HG02610 (cell line): ENCODE data around the gene ASCL3.
"Not testable (repeated sequence)": the region's sequence is repeated elsewhere in the genome, so short reads cannot be mapped to it uniquely, and the experiment has no call there.

Experiments used
- ATAC-seq: cut with Tn5 transposase; IDR thresholded peaks from one replicate; pipeline ENCODE4 v1.9.1; 2021; ENCODE audit warnings: mild to moderate bottlenecking, moderate library complexity; ENCODE audit not compliant: unreplicated experiment

ASCL3 gene, protein sequence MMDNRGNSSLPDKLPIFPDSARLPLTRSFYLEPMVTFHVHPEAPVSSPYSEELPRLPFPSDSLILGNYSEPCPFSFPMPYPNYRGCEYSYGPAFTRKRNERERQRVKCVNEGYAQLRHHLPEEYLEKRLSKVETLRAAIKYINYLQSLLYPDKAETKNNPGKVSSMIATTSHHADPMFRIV

DNA sequence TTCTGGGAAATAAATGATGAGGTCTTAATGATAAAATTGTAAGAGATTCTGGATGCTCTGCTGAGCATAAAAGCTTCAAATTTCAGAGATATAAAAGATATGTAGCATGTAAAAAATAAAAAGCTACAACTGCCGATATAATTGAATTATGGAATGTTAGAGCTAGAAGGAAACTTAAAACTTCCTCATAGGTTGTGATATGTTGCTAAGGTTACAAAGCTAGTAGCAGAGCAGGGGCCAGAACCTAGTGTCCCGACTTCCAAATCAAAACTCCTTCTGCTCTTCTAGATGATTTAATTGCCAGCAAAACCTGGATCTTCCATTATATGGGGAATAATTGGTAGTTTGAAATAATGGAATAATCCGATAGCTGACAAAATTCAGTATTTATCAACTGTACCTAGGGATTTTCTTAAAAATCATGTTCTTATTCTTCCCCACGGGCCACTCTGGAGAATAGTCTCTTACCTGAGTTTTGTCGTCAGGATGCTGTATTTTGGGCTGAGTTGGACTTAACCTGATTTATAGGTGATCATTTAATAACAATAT, at the start of gene ASCL3:
TSS of gene ASCL3 (minus strand) at position 499 of the 549 bp plus-strand sequence. CDS start 4,855 bp downstream, outside the sequence.
- ATAC-seq = no peak

DNA sequence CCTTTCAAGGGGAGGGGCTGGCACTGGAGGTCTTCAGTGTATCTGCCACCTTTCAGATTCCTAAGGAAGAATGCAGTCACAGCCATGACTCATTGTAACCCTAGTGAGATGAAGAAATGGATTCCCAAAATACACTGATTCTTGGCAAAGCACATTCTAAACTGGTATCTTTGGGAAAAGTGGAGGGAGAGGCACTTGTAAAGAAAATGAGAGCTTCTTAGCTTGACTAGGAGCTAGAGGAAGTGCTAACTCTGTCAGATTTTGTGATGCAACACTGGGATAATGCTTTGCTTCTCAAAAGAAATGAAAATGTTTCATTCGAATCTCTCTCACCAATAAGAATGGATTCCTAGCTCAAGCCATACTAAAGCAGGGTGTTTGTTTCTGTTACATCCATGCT, 46.6 kb upstream of the ASCL3 start:
- ATAC-seq = no peak

DNA sequence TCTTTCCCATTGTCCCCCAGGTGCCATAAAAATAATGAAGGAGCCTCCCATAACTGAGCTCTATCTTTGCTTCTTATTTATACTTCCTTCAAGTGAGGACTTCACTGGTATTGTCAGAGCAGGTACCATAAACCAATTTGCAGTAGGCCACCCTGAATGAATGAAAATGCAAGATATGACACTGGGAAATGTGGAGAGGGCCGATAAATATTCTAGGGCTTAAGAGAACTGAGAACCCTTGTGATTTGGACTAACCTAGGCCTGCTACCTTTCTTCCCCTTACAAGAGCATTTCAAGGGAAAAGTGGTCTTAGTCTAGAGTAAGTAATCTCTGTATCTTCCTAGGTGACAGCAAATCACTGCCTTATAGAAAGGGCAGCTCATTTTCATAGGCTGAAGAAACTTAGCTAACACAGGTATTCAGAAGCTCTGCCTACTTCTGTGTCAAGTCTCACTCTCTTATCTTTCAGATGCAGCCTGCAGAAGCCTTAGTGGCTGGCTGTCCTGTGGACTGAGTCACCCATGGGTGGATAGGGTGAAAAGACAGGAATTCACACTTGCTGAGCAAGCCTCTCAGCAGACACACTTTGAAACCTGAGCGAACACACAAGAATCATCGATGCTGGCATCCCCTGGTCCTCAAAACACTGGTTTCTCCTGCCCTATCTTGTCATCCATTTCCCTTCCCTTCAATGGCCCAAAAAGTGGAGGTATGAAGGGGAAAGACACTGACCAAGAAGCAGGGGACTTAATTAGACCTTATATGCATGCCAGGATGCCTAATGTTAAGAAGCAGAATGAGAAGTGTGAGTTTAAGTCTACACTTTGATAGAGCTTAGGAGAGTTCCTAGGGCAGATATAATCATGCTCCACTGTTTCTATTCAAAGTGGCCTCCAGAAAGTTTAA, 45.8 kb upstream of the ASCL3 start:
- ATAC-seq = no peak

DNA sequence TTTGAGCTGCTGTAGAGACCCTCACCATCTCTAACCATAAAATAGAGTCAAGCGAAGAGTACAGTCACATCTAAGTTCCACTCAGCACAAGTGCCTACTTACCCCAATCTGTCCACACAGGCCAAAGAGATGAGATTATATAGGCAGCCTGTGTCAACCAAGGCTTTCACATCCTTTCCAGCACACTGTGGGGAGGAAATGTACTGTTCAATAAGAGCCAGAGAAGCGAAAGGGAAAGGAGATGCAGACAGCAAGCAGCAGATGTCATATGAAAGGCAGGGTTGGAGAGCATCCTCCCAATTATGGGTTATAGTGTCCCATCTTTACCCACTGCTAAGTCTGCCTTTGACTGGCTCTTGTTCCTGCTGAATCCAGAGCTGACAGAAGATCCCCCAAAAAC, 44.6 kb upstream of the ASCL3 start:
- ATAC-seq = no peak

DNA sequence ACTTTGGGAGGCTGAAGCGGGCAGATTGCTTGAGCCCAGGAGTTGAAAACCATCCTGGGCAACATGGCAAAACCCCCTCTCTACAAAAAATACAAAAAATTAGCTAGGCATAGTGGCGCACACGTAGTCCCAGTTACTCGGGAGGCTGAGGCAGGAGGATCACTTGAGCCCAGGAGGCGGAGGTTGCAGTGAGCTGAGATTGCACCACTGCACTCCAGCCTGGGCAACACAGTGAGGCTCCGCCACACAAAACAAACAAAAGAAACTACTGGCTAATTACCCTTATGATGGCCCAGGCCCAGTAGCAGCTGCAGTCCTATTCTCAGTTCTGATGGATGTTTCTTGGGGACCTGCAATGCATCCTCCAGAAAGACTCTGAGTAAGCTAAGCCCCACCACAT, 44.0 kb upstream of the ASCL3 start:
- ATAC-seq = not testable (repeated sequence)

DNA sequence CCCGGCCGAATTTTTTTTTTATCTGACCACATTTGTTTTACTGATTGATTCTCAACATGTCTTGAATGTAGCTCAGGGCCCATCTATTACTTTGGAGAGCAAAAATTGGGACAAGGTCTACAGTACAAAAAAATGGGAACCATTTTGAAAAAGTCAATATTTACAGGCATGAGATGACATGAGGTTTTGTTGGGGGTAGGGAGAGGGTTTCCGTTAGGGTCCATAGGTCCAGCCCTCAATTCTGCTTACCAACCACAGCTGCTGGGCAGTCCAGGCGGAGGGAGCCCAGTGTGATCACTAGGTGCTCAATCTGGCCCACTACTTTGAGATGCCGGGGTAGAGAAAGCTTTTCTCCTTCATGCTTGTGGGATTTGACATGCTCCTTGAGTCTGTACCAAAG, 42.6 kb upstream of the ASCL3 start:
- no peak for ATAC-seq

DNA sequence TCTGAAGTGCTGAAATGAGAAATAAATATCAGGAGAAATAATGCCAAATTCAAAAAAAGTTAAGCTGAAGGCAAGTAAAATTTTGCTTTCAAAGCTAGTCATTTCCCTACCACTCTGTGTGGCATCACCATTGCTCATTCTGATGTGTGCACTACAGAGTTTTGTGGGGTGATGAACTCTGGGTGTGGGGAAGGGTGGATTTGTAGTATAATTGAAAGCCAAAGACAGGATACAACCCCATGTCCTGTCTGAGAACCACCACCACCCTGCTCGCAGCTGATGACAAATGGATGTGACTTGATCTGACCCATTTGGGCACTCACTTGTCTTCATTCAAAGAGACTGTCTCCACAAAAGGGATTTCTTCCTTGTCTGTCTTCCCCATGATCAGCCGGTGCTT, 40.7 kb upstream of the ASCL3 start:
- ATAC-seq = no peak

DNA sequence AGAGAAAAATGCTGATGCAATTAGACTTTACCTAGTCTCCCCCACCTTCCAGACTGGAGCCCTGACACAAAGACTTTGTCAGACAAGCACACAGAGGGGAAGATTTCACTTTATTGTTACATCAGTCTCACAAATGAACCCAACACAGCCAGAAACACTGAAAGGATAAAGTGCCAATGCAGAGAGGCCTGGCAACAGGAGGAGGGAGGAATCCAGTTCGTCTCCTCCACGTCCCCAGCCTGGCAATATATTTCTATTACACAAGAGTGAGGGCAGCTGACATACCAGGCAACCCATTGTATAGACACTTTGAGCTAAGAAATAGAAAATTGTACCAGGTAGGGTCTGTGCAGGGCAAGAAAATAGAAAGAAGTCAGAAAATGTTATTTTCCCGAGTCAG, 37.7 kb upstream of the ASCL3 start:
- no peak for ATAC-seq

DNA sequence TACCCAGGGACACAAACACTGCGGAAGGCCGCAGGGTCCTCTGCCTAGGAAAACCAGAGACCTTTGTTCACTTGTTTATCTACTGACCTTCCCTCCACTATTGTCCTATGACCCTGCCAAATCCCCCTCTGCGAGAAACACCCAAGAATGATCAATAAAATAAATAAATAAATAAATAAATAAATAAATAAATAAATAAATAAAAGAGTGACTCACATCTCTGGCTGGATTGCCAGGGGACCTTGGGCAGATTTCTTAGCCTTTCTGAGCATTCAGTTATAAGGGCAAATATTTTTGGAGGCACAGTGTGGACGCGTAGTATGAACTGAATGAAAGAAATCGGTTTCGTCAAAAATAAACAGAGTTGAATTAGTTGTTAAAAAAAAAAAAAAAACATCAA, 36.5 kb upstream of the ASCL3 start:
- not testable (repeated sequence) for ATAC-seq

DNA sequence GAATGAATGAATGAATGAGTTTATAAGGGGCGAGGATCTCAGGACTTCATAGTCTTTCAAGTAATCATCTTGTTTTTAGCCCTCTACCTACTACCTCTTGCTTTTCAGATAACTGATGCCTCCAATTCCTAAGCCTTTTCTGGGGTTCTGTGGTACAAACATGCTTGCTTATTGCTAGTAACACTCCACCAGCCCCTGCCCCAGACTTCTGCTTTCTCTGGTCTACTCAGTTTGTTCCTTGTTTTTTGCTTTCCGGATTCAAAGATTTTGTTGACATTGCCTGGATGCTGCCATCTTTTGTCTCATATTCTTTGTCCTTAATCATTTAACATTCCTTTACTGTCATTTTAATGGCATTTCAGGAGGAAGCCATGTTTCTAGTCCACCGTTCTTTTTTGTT, 30.3 kb upstream of the ASCL3 start:
- ATAC-seq = no peak

DNA sequence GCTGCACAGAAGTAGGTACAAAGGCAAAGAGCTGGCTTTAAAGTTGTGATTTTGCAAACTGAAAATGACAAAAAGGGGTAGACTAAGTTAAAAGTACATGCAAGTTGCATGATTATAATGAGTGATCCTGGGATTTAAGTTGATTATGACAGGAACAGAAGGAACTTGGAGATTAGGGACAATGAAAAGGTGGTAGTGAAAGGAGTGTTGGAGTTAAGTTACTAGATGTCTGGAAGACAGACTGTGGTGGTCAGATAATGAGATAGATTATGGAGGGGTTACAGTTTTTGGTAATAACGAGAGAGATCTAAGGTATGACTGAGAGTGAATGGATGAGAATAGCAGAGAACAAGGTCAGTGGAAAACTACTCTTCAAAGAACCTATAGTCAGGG, 29.1 kb upstream of the ASCL3 start:
- no peak for ATAC-seq

DNA sequence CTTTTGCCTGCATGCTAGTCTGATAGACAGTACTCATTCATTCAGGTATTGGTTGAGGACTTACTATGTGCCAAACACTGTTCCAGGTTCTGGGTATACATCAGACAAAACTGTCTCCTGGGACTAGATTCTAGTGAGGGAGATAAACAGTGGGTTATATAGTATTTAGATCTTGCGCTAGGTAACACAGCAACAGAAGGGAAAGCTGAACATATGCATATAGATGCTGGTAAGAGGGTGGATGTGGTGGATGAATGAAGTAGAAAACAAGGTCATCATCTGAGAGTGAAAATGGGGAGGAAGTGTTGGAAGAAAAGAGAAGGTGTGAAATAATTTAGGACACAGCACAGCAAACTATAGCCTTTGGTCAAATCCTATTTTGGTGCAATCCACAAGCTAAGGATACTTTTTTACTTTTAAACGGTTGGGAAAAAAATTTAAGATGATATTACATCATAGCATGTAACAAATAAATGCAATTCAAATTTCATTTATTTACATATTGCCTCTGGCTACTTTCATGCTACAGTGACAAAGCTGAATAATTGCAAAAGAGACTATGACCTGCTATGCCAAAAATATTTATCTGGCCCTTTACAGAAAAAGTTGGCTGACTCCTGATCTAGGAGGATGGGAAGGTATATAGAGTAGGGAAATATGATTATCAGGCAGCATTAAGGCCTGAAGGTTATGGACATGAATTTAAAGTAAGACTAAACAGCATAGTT, 28.5 kb upstream of the ASCL3 start:
- no peak for ATAC-seq

DNA sequence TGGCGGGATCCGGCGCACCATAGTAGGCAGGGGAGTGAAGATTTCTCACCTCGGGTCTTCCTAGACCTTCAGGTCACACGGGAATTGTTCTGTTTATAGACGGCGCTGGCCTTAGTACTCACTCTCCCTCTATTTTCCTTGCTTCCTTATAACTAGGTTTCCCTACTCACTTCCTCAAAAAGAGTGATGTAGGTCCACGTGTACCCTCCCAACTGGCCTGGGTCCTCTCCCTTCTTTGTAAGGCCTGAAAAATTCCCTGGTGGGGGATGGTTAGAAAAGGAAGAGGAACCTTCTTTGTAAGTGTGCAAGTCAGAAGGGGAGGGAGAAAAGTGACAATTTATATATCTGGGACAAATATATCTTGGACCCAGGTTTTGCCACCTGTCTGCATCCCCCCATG, 24.4 kb upstream of the ASCL3 start:
- ATAC-seq = no peak

DNA sequence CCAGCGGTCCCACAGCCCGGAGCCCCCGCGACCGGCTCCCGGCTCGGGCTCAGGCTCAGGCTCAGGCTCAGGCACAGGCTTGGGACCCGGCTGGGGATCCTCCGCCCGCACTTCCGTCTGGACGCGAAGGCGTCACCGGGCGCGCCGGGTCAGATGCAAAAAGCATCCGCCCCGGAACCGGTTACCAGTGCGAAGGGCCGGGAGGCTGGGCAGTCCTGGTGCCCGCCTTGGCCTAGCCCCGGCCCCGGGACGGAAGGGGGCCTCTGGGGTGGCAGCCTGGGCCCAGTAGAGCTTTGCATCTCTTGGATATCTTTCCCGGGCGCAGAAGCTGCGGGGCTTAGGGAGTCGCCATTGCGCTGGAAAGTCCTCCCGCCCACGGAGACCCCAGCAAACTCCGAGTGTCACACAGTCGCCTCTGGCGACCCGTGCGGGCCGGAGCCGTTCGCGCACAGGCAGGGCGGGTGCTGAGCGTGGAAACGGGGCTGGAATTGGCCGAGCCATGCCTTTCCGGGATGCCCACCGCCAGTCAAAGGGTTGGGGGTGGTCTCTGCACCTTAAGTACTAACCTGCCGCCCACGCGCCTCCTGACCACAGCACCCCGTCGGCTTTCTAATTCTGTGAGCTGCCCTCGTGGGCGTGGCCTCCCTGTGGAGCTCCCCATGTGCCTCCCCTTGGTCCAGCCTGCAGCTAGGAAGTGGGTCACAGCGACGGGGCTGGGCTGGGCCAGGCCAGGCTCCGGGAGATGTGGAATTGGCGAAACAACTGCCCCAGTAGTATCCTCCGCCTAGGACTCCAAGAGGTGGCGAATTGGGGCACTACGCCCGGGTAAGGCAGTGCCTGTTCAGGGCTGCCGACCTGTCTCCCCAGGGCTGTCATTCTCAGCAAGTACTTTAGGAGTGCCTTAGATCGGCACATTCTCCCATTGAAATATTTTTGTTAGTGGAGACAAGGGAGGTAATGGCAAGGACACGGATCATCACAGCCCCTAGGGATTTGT, 21.8 kb upstream of the ASCL3 start, which contains the start of gene TMEM9B:
TSS of gene TMEM9B (minus strand) at position 119 of the 997 bp plus-strand sequence. CDS start 129 bp downstream, outside the sequence.
- ATAC-seq = peak; percentile 86

DNA sequence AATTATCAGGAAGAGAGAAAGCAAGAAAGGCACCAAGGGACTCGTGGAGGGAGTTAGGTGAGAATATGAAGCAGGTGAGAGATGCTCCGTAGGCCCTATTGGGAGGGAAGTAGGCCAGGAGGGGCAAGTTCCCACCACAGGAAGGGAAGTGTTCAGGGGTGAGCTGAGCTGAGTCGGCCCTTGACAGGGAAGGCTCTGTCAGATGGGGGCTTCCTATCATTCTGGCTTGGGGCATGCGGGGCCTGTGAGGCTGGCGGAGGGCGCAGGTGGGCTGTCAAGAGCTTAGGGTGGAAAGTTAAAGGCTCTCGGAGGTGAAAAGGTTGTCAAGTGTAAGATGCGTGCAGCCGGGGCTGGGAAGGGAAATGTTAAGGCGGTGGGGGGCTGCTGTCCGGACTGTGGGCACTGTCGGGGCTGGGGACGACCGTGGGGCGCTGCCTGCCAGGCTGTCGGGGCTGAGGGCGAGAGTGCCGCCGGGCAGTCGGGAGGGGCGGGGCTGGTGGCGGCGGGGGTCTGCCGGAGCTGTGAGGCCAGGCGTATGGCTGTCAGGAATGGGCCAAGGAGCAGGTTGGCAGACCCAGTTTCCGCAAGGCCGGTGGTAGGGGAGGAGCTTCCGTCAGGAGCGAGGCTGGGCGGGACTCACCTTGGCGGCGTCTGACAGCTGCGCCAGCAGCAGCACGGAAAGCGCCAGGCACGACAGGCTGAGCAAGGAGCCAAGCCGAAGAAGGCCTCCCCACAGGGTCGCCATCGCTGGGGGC, 20.9 kb upstream of the ASCL3 start:
- ATAC-seq = peak; percentile 62

DNA sequence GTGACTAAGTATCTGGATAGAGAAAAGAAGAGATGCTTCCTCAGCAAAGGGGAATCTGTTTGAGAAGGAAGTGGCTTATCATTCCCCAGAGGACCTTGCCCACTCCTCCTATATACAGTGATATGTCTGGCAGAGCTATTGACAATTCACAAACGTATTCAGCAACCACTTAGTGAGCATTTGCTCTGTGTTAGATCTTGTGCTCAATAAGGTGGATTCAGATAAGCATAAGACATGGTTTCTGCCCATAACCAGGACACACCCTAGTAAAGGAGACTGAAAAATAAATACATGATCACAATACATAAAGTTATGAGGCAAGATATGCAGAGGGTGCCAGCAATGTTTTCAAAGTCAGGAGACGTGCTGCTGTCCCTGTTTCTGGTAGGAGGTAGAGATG, 20.0 kb upstream of the ASCL3 start:
- no peak for ATAC-seq

DNA sequence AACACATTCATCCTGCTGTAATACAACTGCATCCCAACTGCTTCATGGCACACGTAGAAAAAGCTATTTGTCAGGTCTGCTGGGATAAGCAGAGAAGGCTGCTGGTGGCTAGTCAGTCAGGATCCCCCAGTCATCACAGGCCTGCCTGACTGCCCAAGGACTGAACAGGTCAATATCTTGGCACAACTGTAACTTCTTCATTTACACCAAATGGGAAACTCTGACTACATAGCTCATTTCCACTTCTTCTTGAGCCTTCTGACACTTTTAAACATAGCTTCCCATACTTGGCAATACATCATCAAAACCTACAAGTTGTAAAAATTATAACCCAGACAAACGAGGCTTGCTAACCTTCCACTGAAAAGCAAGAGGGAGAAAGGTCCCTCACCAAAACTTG, 18.6 kb upstream of the ASCL3 start:
- ATAC-seq = no peak

DNA sequence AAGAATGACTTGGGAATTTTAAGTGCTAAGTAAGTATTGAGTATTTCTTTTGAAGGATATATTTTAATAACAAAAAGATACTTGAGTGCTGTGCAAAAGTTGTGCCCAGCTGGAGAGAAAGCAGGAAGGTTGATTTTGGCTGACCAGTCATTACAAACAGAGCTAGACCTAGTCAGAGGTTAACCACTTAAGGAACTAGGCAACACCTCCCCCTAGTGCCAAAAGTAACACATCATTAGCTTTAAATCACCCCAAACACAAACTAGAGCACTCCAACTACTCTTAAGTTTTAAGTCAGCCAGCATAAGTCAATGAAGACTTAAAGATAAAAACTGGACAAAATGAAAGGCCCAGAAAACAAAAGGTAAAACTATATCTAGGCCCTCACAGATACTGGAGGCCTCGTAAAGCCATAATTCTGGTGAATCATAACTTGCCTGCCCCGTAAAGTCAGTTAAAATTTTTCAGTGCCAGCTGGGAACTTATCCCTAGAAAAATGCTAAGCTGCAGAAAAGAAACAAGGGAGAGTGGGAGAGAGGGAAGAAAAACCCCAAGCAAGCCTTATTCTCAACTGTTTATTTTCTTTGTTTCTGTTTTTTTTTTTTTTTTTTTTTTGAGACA, 16.8 kb upstream of the ASCL3 start:
- ATAC-seq = peak; percentile 43

DNA sequence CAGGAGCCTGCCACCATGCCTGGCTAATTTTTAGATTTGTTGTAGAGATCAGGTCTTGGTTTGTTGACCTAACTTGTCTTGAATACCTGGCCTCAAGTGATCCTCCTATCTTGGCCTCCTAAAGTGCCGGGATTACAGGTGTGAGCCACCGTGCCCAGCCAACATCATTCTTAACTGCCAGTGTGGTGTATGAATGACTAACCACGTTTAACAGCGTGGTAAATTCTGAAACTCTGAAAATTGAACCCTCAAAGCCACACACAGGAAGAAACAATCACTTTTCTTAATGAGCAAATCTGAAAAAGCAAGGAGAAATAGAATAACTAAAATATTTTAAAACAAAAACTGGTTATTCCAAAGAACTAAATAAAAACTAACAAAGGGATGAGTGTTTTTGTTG, 14.0 kb upstream of the ASCL3 start:
- no peak for ATAC-seq
